Tibial nerve (tissue), 4 donors: ENCODE results near the gene NUB1. TPM values are rescaled to one million over a fixed set of nuclear protein-coding genes. Genes with fewer than 3 reads are reported as not detected.

Experiments
- DNase-seq, 2 donors: peaks; one replicate each; pipeline ENCODE4 v3.0.0-alpha.2; 2019; ENCODE audit warnings: low spot score in 2 of 2
- H3K27ac ChIP-seq, 4 donors: fragments of 200-600 bp; sonication (generic) in 3 of 4; one replicate each; pipeline ENCODE4 v1.5.1; 2017 to 2019; ENCODE audit warnings: mild to moderate bottlenecking in 1 of 4
- H3K27me3 ChIP-seq, 2 donors: fragments of 200-600 bp; sonication (generic) in 1 of 2; one replicate each; pipeline versions ENCODE4 v1.5.1 to v1.6.0; 2017 to 2019
- H3K36me3 ChIP-seq, 3 donors: fragments of 200-600 bp; sonication (generic); one replicate each; pipeline ENCODE4 v1.5.1; 2018 to 2019
- H3K4me1 ChIP-seq, 4 donors: fragments of 200-600 bp; sonication (generic) in 3 of 4; one replicate each; pipeline ENCODE4 v1.5.1; 2017 to 2019
- H3K4me3 ChIP-seq, 4 donors: fragments of 200-600 bp; sonication (generic) in 3 of 4; one replicate each; pipeline ENCODE4 v1.5.1; 2017 to 2019; ENCODE audit warnings: mild to moderate bottlenecking in 1 of 4, moderate library complexity in 1 of 4
- H3K9me3 ChIP-seq, 4 donors: fragments of 200-600 bp; sonication (generic) in 3 of 4; one replicate each; pipeline ENCODE4 v1.5.1; 2017 to 2019
- CTCF ChIP-seq, 5 experiments: fragments of 200-600 bp in 3 of 5; fragments of 450-650 bp in 2 of 5; sonication (generic) in 3 of 5; IDR thresholded peaks; one replicate each; pipeline ENCODE4 v1.5.1; 2016 to 2019; ENCODE audit warnings: antibody characterized with exemption in 5 of 5, mild to moderate bottlenecking in 3 of 5, moderate library complexity in 2 of 5
- EP300 ChIP-seq, 2 donors: sonication (generic); formaldehyde crosslinking; IDR thresholded peaks; one replicate each; pipeline ENCODE4 v1.6.1; 2017; ENCODE audit warnings: antibody characterized with exemption in 2 of 2, mild to moderate bottlenecking in 1 of 2
- POLR2A ChIP-seq, 2 donors: fragments of 450-650 bp; IDR thresholded peaks; one replicate each; pipeline ENCODE4 v1.6.1; 2017; ENCODE audit warnings: antibody characterized with exemption in 2 of 2, mild to moderate bottlenecking in 2 of 2, moderate library complexity in 2 of 2
- WGBS, 2 donors: methylation state at CpG; one replicate each; pipeline ENCODE4 v1.1.5; 2018; 5-methylcytosine and 5-hydroxymethylcytosine counted together
- total RNA-seq, 4 donors: library from RNA; depleted of rRNA; stranded (reverse); fragments of >200 nt; gene quantifications; one replicate each; pipeline ENCODE4 v1.1.0, GENCODE V29; 2016

NUB1 gene
- total RNA-seq, 4 donors from 2014 or later = 40.8 to 66.3 (median 60.1) TPM

- H3K36me3 ChIP-seq = no peaks in the 10 kb centered on the region
- no peak for TF ChIP-seq CTCF (IDR thresholded peaks at IDR 0.05)
- TF ChIP-seq POLR2A (IDR thresholded peaks at IDR 0.05) = no peak
- TF ChIP-seq EP300 (IDR thresholded peaks at IDR 0.05) = no peak
- WGBS, 2 donors = 63 to 87% methylated on average over 2 of the region's 2 CpGs
- H3K27me3 ChIP-seq = no peaks in the 10 kb centered on the region
- H3K27ac ChIP-seq = no peak overlapping the region
- no peak overlapping the region for H3K4me3 ChIP-seq
- no peak for DNase-seq
- H3K4me1 ChIP-seq = peaks cover 0 to 14% (median 6%) of the 10 kb centered on the region in 4 donors
- peaks cover 0 to 13% (median 0%) of the 10 kb centered on the region in 4 donors for H3K9me3 ChIP-seq
Measured at GRCh38 chr7:151319189-151319588, 22.4 kb upstream of the NUB1 start.

- no peaks in the 10 kb centered on the region for H3K36me3 ChIP-seq
- no peak for TF ChIP-seq CTCF (IDR thresholded peaks at IDR 0.05)
- no peak for TF ChIP-seq POLR2A (IDR thresholded peaks at IDR 0.05)
- no peak for TF ChIP-seq EP300 (IDR thresholded peaks at IDR 0.05)
- H3K27me3 ChIP-seq = no peaks in the 10 kb centered on the region
- no peak for DNase-seq
- 93 to 100% methylated on average over 3 to 5 of the region's 5 CpGs for WGBS, 2 donors
- peaks cover 0 to 13% (median 0%) of the 10 kb centered on the region in 4 donors for H3K9me3 ChIP-seq
- peaks cover 0 to 2% (median 0%) of the 10 kb centered on the region in 4 donors for H3K4me1 ChIP-seq
- H3K4me3 ChIP-seq = no peak overlapping the region
- H3K27ac ChIP-seq = no peak overlapping the region
Measured at GRCh38 chr7:151320263-151320845, 21.3 kb upstream of the NUB1 start.

GRCh38 chr7:151321341-151321740, 20.3 kb upstream of the NUB1 start:
- no peak for DNase-seq
- Histone ChIP-seq H3K9me3 (peaks cover 0 to 13% (median 0%) of the 10 kb centered on the region in 4 donors), H3K27me3 (no peaks in the 10 kb centered on the region), H3K36me3 (no peaks in the 10 kb centered on the region), H3K27ac (no peak overlapping the region), H3K4me1 (no peaks in the 10 kb centered on the region), H3K4me3 (no peak overlapping the region)
- TF ChIP-seq POLR2A (IDR thresholded peaks at IDR 0.05) = no peak
- no peak for TF ChIP-seq CTCF (IDR thresholded peaks at IDR 0.05)
- no peak for TF ChIP-seq EP300 (IDR thresholded peaks at IDR 0.05)
- 81 to 100% methylated on average over 1 to 3 of the region's 3 CpGs for WGBS, 2 donors

GRCh38 chr7:151322906-151323305, 18.7 kb upstream of the NUB1 start:
- no peaks in the 10 kb centered on the region for H3K36me3 ChIP-seq
- H3K9me3 ChIP-seq = peaks cover 0 to 13% (median 0%) of the 10 kb centered on the region in 4 donors
- TF ChIP-seq CTCF (IDR thresholded peaks at IDR 0.05) = no peak
- TF ChIP-seq POLR2A (IDR thresholded peaks at IDR 0.05) = no peak
- no peak for TF ChIP-seq EP300 (IDR thresholded peaks at IDR 0.05)
- H3K4me1 ChIP-seq = no peaks in the 10 kb centered on the region
- no peak overlapping the region for H3K27ac ChIP-seq
- no peak for DNase-seq
- H3K4me3 ChIP-seq = no peak overlapping the region
- H3K27me3 ChIP-seq = no peaks in the 10 kb centered on the region

GRCh38 chr7:151327022-151327421, 14.6 kb upstream of the NUB1 start:
- 77 to 87% methylated on average over 2 of the region's 2 CpGs for WGBS, 2 donors
- Histone ChIP-seq H3K4me3 (no peak overlapping the region), H3K4me1 (no peaks in the 10 kb centered on the region), H3K9me3 (no peaks in the 10 kb centered on the region), H3K27me3 (no peaks in the 10 kb centered on the region), H3K36me3 (no peaks in the 10 kb centered on the region), H3K27ac (no peak overlapping the region)
- TF ChIP-seq EP300 (IDR thresholded peaks at IDR 0.05) = no peak
- TF ChIP-seq POLR2A (IDR thresholded peaks at IDR 0.05) = no peak
- TF ChIP-seq CTCF (IDR thresholded peaks at IDR 0.05) = no peak
- no peak for DNase-seq
